HFF-Myc (cell line): ENCODE results near the gene KCNJ13.

ENCODE experiments used
- DNase-seq: peaks from one replicate; pipeline ENCODE4 v3.0.0-alpha.2; 2011; ENCODE audit warnings: low read depth; ENCODE audit errors: extremely low read depth
- H3K4me3 ChIP-seq: replicated peaks from 2 replicates; pipeline ENCODE4 v1.5.1; 2011; ENCODE audit warnings: low read depth, mild to moderate bottlenecking, control low read depth, low read length
- CTCF ChIP-seq: IDR thresholded peaks from 2 replicates; pipeline ENCODE4 v1.5.1; 2012; ENCODE audit warnings: mild to moderate bottlenecking, low read depth, low read length, control low read depth; ENCODE audit errors: missing control alignments

KCNJ13 gene

GRCh38 chr2:232802091-232802490 is 25.7 kb upstream of the KCNJ13 start:
- DNase-seq: no peak
- no peak overlapping the region for H3K4me3 ChIP-seq
- TF ChIP-seq CTCF: no peak

GRCh38 chr2:232800166-232800565 is 23.8 kb upstream of the KCNJ13 start:
- TF ChIP-seq CTCF: no peak
- DNase-seq: no peak
- H3K4me3 ChIP-seq: no peak overlapping the region

- no peak for TF ChIP-seq CTCF
- H3K4me3 ChIP-seq: no peak overlapping the region
Measured at GRCh38 chr2:232798187-232798586, 21.8 kb upstream of the KCNJ13 start.

GRCh38 chr2:232795920-232796319 is 19.6 kb upstream of the KCNJ13 start:
- TF ChIP-seq CTCF: no peak
- H3K4me3 ChIP-seq: no peak overlapping the region
- DNase-seq: no peak

More at GRCh38 chr2:232798187-232798586, 21.8 kb upstream of the KCNJ13 start:
- DNase-seq: no peak

GRCh38 chr2:232794981-232795380 is 18.6 kb upstream of the KCNJ13 start:
- no peak overlapping the region for H3K4me3 ChIP-seq
- no peak for DNase-seq
- no peak for TF ChIP-seq CTCF

- DNase-seq: no peak
- TF ChIP-seq CTCF: no peak
- no peak overlapping the region for H3K4me3 ChIP-seq
Measured at GRCh38 chr2:232793271-232793670, 16.9 kb upstream of the KCNJ13 start.

GRCh38 chr2:232791518-232791917 is 15.2 kb upstream of the KCNJ13 start:
- DNase-seq: no peak
- TF ChIP-seq CTCF: no peak
- no peak overlapping the region for H3K4me3 ChIP-seq
